Dendritic cell treated with granulocyte-macrophage colony-stimulating factor and Interleukin-4, amounts not matched to agents 40 ng/mL and 50 ng/mL, for 4 days (primary cell): Measurements from ENCODE around the gene CATSPER3.
"Not testable (repeated sequence)": the region's sequence is repeated elsewhere in the genome, so short reads cannot be mapped to it uniquely, and the experiment has no call there.

Experiments
- H3K27ac Mint-ChIP-seq: one replicate; pipeline ENCODE4 v1.8.0; 2022; ENCODE audit warnings: mild to moderate bottlenecking, mixed read lengths
- H3K27me3 Mint-ChIP-seq: one replicate; pipeline ENCODE4 v1.8.0; 2022; ENCODE audit warnings: mild to moderate bottlenecking, mixed read lengths
- H3K36me3 Mint-ChIP-seq: one replicate; pipeline ENCODE4 v1.8.0; 2022; ENCODE audit warnings: low read depth, mixed read lengths
- H3K4me1 Mint-ChIP-seq: one replicate; pipeline ENCODE4 v1.8.0; 2022; ENCODE audit warnings: low read depth, mixed read lengths
- H3K4me3 Mint-ChIP-seq: one replicate; pipeline ENCODE4 v1.8.0; 2022; ENCODE audit warnings: mild to moderate bottlenecking, moderate library complexity, mixed read lengths
- H3K9me3 Mint-ChIP-seq: one replicate; pipeline ENCODE4 v1.8.0; 2022; ENCODE audit warnings: mixed read lengths
- intact Hi-C: fragments of 100-400 bp; cut with micrococcal nuclease; formaldehyde crosslinking; loops from one replicate; pipeline ENCODE4 v1.15.0; 2022

The CATSPER3 gene

GRCh38 chr5:134957920-134958608, 9.6 kb upstream of the CATSPER3 start:
- intact Hi-C loops, result no loop called here
- no peak overlapping the region for H3K27ac Mint-ChIP-seq

DNA sequence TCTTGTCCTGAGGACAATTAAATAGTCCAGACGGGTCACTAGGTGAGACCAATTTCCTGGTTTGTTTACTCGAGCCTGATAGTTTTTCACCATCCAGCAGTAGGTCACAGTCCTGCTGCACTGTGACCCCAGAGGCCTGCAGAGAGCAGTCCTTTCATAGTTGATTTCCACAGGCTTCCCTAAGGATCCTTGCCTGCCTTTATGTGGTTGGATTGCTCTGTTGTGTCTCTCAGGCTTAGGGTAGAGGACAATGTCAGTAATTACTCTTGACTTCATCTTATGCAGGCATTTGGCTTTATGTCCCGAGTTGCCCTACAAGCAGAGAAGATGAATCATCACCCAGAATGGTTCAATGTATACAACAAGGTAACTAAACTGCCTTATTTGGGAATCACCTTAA, 9.0 kb upstream of the CATSPER3 start:
- Mint-ChIP-seq H3K27ac (no peak overlapping the region), H3K36me3 (peaks cover 58% of the 10 kb centered on the region), H3K27me3 (no peaks in the 10 kb centered on the region), H3K4me3 (no peak overlapping the region), H3K9me3 (peaks cover 9% of the 10 kb centered on the region), H3K4me1 (no peaks in the 10 kb centered on the region)
- intact Hi-C loops, result no loop called here

More at GRCh38 chr5:134957920-134958608, 9.6 kb upstream of the CATSPER3 start:
- H3K27me3 Mint-ChIP-seq, result no peaks in the 10 kb centered on the region
- H3K4me1 Mint-ChIP-seq, result no peaks in the 10 kb centered on the region
- H3K9me3 Mint-ChIP-seq, result peaks cover 9% of the 10 kb centered on the region
- H3K4me3 Mint-ChIP-seq, result no peak overlapping the region
- peaks cover 57% of the 10 kb centered on the region for H3K36me3 Mint-ChIP-seq

DNA sequence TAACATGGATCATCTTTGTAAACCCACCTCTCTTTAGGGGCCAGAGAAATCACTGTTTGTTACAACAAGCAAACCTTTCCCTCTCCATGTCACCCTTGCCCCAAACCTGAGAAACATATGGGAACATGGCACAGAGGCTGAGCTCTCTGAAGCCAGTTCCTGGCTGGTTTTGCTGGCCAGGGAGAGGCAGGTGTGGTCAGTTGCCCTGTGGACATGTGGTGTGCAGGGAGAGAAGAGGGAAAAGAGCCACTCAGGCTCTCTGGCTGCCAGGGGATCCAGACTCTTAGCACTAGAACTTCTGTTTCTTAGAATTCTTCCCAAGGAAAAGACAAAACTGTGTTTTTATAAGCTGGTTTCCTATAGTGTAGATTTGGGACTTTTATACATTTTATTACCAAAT, 4.6 kb upstream of the CATSPER3 start:
- Mint-ChIP-seq H3K4me1 (no peaks in the 10 kb centered on the region), H3K9me3 (no peaks in the 10 kb centered on the region), H3K27me3 (no peaks in the 10 kb centered on the region), H3K36me3 (peaks cover 72% of the 10 kb centered on the region), H3K4me3 (no peak overlapping the region), H3K27ac (no peak overlapping the region)
- intact Hi-C loops, result no loop called here

DNA sequence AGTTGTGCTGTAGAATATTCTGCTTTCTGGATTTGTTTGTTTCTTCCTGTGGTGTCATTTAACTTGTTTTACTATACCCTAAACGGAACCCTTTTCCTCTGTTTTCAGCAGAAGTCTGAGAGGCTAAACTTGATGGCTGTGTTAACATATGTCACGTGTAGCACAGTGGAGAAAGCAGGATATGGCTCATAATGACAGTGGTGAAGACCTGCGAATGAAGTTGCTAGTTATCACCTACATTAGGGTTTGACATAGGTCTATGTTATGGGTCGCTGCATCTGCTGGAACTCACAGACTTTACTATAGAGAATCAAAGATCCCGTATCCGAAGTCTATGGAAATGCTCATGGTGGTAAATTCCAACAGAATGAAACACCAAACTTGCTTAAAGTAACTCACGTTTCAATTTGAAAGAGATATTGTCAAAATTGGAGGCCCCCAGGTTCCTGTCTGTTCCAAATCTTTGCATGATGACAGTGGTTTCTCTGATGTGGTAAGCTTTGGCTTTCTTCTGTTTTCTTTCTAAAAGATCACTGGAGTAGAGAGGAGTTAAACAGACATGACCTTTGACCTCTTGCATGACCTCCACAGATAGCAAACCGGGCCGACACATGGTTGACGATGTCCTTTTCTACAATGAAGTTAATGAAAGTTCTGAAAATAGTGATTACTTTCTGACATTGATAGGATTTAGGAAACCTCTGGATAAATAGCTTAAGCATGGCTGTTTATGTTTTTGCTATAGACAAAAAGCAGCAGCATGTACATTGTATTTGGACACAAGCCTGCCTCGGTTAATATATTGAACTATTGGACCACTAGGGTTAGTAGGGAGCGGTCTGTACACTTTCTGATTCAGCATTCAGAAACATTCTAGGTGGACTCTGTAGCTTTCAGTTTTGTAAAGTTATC, 3.1 kb upstream of the CATSPER3 start:
- Mint-ChIP-seq H3K27ac (no peak overlapping the region), H3K4me1 (no peaks in the 10 kb centered on the region), H3K36me3 (peaks cover 76% of the 10 kb centered on the region), H3K4me3 (no peak overlapping the region), H3K27me3 (no peaks in the 10 kb centered on the region), H3K9me3 (no peaks in the 10 kb centered on the region)
- intact Hi-C loops, result no loop called here

DNA sequence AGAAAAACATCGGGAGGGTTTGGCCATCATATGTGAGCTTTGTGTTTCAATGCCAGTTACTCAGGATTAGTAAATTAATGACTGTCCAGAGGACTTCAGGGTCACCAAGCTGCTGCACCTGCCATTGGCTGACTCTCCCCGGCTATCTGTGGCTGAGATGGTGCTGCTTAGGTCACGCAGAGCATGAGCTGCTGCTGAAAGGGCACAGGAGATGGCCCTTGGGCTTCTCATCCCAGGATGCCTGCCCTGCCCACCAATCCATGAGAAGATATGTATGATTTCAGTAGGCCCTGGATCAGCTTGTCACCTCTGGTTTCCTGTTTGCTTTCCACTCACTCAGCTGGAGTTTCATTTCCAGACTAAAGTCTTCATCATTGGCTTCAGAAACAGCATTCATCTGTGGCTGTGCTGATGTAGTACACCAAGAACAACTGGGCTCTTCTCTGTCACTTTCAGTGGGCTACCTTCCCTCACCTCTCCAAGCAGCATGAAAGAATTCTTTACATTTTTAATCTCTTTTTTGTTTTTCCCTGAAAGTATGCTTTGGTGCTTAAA, 2.4 kb upstream of the CATSPER3 start:
- Mint-ChIP-seq H3K27me3 (no peaks in the 10 kb centered on the region), H3K9me3 (no peaks in the 10 kb centered on the region), H3K27ac (no peak overlapping the region), H3K4me3 (no peak overlapping the region), H3K36me3 (peaks cover 74% of the 10 kb centered on the region), H3K4me1 (no peaks in the 10 kb centered on the region)
- intact Hi-C loops, result no loop called here

GRCh38 chr5:134968055-134968454, 348 bp downstream of the CATSPER3 start:
- no peaks in the 10 kb centered on the region for H3K9me3 Mint-ChIP-seq
- no peaks in the 10 kb centered on the region for H3K27me3 Mint-ChIP-seq
- H3K27ac Mint-ChIP-seq, result no peak overlapping the region
- intact Hi-C loops, result no loop called here
- H3K4me3 Mint-ChIP-seq, result no peak overlapping the region
- peaks cover 74% of the 10 kb centered on the region for H3K36me3 Mint-ChIP-seq
- H3K4me1 Mint-ChIP-seq, result no peaks in the 10 kb centered on the region

GRCh38 chr5:134969166-134969565, 1.5 kb downstream of the CATSPER3 start:
- H3K4me1 Mint-ChIP-seq, result no peaks in the 10 kb centered on the region
- H3K27me3 Mint-ChIP-seq, result no peaks in the 10 kb centered on the region
- H3K27ac Mint-ChIP-seq, result no peak overlapping the region
- H3K36me3 Mint-ChIP-seq, result peaks cover 71% of the 10 kb centered on the region
- no peaks in the 10 kb centered on the region for H3K9me3 Mint-ChIP-seq
- intact Hi-C loops, result no loop called here
- no peak overlapping the region for H3K4me3 Mint-ChIP-seq

GRCh38 chr5:134975078-134975715, 7.5 kb downstream of the CATSPER3 start:
- no peaks in the 10 kb centered on the region for H3K4me1 Mint-ChIP-seq
- H3K36me3 Mint-ChIP-seq, result peaks cover 57% of the 10 kb centered on the region
- H3K9me3 Mint-ChIP-seq, result peaks cover 39% of the 10 kb centered on the region
- H3K27ac Mint-ChIP-seq, result no peak overlapping the region
- no peak overlapping the region for H3K4me3 Mint-ChIP-seq
- no peaks in the 10 kb centered on the region for H3K27me3 Mint-ChIP-seq
- intact Hi-C loops, result no loop called here

GRCh38 chr5:134975843-134976242, 8.1 kb downstream of the CATSPER3 start:
- H3K4me3 Mint-ChIP-seq, result no peak overlapping the region
- peaks cover 45% of the 10 kb centered on the region for H3K9me3 Mint-ChIP-seq
- H3K4me1 Mint-ChIP-seq, result no peaks in the 10 kb centered on the region
- no peaks in the 10 kb centered on the region for H3K27me3 Mint-ChIP-seq
- intact Hi-C loops, result no loop called here
- H3K27ac Mint-ChIP-seq, result no peak overlapping the region
- peaks cover 53% of the 10 kb centered on the region for H3K36me3 Mint-ChIP-seq

DNA sequence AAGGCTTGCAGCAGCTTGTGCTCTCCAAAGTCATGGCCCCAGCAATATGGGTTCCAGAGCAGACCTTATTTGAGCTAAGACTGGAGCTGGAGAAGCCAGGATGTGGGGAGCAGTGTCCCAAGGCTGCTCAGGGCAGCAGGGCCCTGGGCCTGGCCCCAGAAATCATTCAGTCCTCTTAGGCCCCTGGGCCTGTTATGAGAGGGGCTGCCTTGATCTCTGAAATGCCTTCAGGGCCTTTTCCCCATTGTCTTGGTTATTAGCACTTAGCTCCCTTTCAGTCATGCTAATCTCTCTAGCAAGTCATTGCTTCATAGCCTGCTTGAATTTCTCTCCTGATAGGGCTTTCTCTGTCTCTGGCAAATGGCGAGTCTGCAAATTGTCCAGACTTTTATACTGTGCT, 9.1 kb downstream of the CATSPER3 start:
- intact Hi-C loops, result no loop called here
- H3K9me3 Mint-ChIP-seq, result peaks cover 55% of the 10 kb centered on the region
- H3K36me3 Mint-ChIP-seq, result peaks cover 53% of the 10 kb centered on the region
- no peak overlapping the region for H3K27ac Mint-ChIP-seq
- no peaks in the 10 kb centered on the region for H3K4me1 Mint-ChIP-seq
- H3K27me3 Mint-ChIP-seq, result no peaks in the 10 kb centered on the region
- no peak overlapping the region for H3K4me3 Mint-ChIP-seq

DNA sequence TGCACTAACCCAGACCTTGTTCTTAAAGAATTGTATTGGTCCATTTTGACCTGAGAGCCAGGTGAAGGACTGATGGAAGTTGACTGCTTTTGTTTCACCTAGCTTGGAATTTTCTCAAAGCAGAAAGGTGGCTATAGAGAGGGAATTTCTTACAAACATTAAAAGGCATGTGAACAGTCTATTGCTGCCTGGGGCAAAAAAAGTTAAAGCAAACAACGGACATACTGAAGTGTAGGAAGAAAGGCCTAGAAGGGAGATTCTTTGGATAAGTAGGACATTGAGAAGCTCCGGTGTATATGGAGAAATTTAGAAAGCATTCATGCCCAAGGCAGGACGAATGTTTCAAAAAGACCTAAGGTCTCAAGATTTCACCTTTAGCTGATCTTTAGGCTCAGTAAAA, 11.7 kb downstream of the CATSPER3 start:
- H3K4me3 Mint-ChIP-seq, result no peak overlapping the region

GRCh38 chr5:134982230-134982629, 14.5 kb downstream of the CATSPER3 start:
- H3K9me3 Mint-ChIP-seq, result peaks cover 69% of the 10 kb centered on the region
- no peak overlapping the region for H3K27ac Mint-ChIP-seq
- intact Hi-C loops, result no loop called here
- H3K4me3 Mint-ChIP-seq, result no peak overlapping the region
- H3K36me3 Mint-ChIP-seq, result peaks cover 27% of the 10 kb centered on the region
- H3K4me1 Mint-ChIP-seq, result no peaks in the 10 kb centered on the region
- peaks cover 4% of the 10 kb centered on the region for H3K27me3 Mint-ChIP-seq

More for the DNA sequence above, 11.7 kb downstream of the CATSPER3 start:
- peaks cover 38% of the 10 kb centered on the region for H3K36me3 Mint-ChIP-seq
- H3K27ac Mint-ChIP-seq, result no peak overlapping the region
- peaks cover 79% of the 10 kb centered on the region for H3K9me3 Mint-ChIP-seq
- intact Hi-C loops, result no loop called here
- H3K27me3 Mint-ChIP-seq, result no peaks in the 10 kb centered on the region
- no peaks in the 10 kb centered on the region for H3K4me1 Mint-ChIP-seq

DNA sequence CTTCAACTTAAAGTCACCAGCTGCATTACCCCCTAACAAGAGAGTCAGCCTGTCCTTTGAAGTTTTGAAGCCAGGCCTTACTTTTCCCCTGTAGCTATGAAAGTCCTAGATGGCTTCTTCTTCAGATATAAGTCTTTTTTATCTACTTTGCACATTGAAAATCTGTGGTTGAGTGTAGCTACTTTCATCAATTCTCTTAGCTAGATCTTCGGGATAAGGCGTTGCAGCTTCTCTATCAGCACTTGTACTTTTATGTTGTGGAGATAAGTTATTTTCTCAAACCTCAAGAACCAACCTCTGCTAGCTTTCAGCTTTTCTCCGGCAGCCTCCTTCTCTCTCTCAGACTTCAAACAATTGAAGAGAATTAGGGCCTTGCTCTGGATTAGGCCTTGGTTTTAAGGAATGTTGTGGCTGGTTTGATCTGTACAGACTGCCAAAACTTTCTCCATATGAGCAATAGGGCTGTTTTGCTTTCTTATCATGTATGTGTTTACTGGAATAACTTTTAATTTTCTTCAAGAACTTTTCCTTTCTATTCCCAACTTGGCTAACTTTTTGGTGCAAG, 21.6 kb downstream of the CATSPER3 start:
- Mint-ChIP-seq H3K4me3 (no peak overlapping the region), H3K9me3 (no peaks in the 10 kb centered on the region), H3K27me3 (peaks cover 4% of the 10 kb centered on the region), H3K27ac (no peak overlapping the region), H3K4me1 (peaks cover under 1% of the 10 kb centered on the region), H3K36me3 (no peaks in the 10 kb centered on the region)
- intact Hi-C loops, result no loop called here

- H3K27me3 Mint-ChIP-seq, intact Hi-C loops, H3K27ac Mint-ChIP-seq: not testable (repeated sequence)
Observed at GRCh38 chr5:134990183-134990582, 22.5 kb downstream of the CATSPER3 start.

More at GRCh38 chr5:134990183-134990582, 22.5 kb downstream of the CATSPER3 start:
- H3K4me1 Mint-ChIP-seq, H3K36me3 Mint-ChIP-seq, H3K4me3 Mint-ChIP-seq, H3K9me3 Mint-ChIP-seq: not testable (repeated sequence)
